PC-9 (cell line): Measurements from ENCODE around the gene SPTBN5. TPM values are rescaled to one million over a fixed set of nuclear protein-coding genes. Genes with fewer than 3 reads are reported as not detected.

Experiments used
- BruUV-seq: library from RNA; stranded (reverse); fragments of 400-500 nt; replicated peaks from 2 replicates; lab custom pipeline; 2021; lab: Mats Ljungman, UMichigan
- CTCF ChIA-PET: fragments of 300-600 bp; sonication (Branson Sonifier 250); formaldehyde crosslinking; loops from one replicate; lab custom pipeline; 2022; ENCODE audit warnings: antibody characterized with exemption; lab: Charles Lee
- POLR2A ChIA-PET: fragments of 300-600 bp; sonication (Branson Sonifier 250); formaldehyde crosslinking; loops from one replicate; lab custom pipeline; 2022; ENCODE audit warnings: antibody characterized with exemption; ENCODE audit not compliant: unreplicated experiment; lab: Charles Lee
- DNase-seq, 2 experiments: peaks; one replicate each; pipeline versions ENCODE4 v3.0.0 to v3.0.0-alpha.2; 2015 to 2022; ENCODE audit warnings: mixed read lengths in 1 of 2
- H2AFZ ChIP-seq: fragments of 200-600 bp; sonication (generic); 2 replicates; pipeline ENCODE4 v1.8.1; 2017; ENCODE audit warnings: antibody characterized with exemption
- H3F3A ChIP-seq: fragments of 200-600 bp; sonication (generic); 2 replicates; pipeline ENCODE4 v1.8.1; 2017; ENCODE audit warnings: antibody characterized with exemption, mild to moderate bottlenecking, low read depth; ENCODE audit not compliant: insufficient read depth
- H3K27ac ChIP-seq: fragments of 200-600 bp; sonication (generic); 2 replicates; pipeline ENCODE4 v1.6.1; 2016; ENCODE audit warnings: mixed run types
- H3K27me3 ChIP-seq: fragments of 200-600 bp; sonication (generic); 2 replicates; pipeline ENCODE4 v1.6.1; 2016; ENCODE audit warnings: low read depth, mixed run types; ENCODE audit not compliant: insufficient read depth
- H3K36me3 ChIP-seq: fragments of 200-600 bp; sonication (generic); 2 replicates; pipeline ENCODE4 v1.6.1; 2016; ENCODE audit warnings: low read depth, mixed run types
- H3K4me1 ChIP-seq: fragments of 200-600 bp; sonication (generic); replicated peaks from 2 replicates; pipeline ENCODE4 v1.6.1; 2016; ENCODE audit warnings: mixed run types; ENCODE audit not compliant: insufficient read depth
- H3K4me2 ChIP-seq: fragments of 200-600 bp; sonication (generic); 2 replicates; pipeline ENCODE4 v1.6.1; 2017; ENCODE audit warnings: mixed run types
- H3K4me3 ChIP-seq: fragments of 200-600 bp; sonication (generic); 2 replicates; pipeline ENCODE4 v1.6.1; 2016; ENCODE audit warnings: mixed run types
- H3K79me2 ChIP-seq: fragments of 200-600 bp; sonication (generic); 2 replicates; pipeline ENCODE4 v1.6.1; 2017; ENCODE audit warnings: low read depth, mixed run types
- H3K9me2 ChIP-seq: fragments of 200-600 bp; sonication (generic); 2 replicates; pipeline ENCODE4 v1.8.1; 2017; ENCODE audit warnings: mild to moderate bottlenecking; ENCODE audit not compliant: insufficient read depth
- H3K9me3 ChIP-seq: fragments of 200-600 bp; sonication (generic); 2 replicates; pipeline ENCODE4 v1.8.1; 2016; ENCODE audit warnings: low read depth; ENCODE audit not compliant: insufficient read depth
- H4K20me1 ChIP-seq: fragments of 200-600 bp; sonication (generic); 2 replicates; pipeline ENCODE4 v1.8.1; 2017; ENCODE audit not compliant: insufficient read depth
- CTCF ChIP-seq: fragments of 200-600 bp; sonication (generic); conservative IDR thresholded peaks from 2 replicates; pipeline ENCODE4 v1.6.1; 2017; ENCODE audit warnings: mixed run types, antibody characterized with exemption, mild to moderate bottlenecking, moderate library complexity
- EZH2 ChIP-seq: fragments of 200-600 bp; sonication (generic); IDR thresholded peaks from 2 replicates; pipeline ENCODE4 v1.8.0; 2017; ENCODE audit warnings: antibody characterized with exemption, low read depth
- intact Hi-C: fragments of 100-400 bp; cut with micrococcal nuclease; formaldehyde crosslinking; loops from one replicate; pipeline ENCODE4 v1.10.0; 2022; ENCODE audit not compliant: unreplicated experiment
- total RNA-seq: library from RNA; stranded (reverse); gene quantifications from 2 replicates; pipeline ENCODE4 v1.2.3, GENCODE V29; 2021

The SPTBN5 gene
- total RNA-seq, 1 experiment from 2014 or later = 2.6 TPM

GRCh38 chr15:41862515-41863116, 31.2 kb downstream of the SPTBN5 start:
- H3F3A ChIP-seq = no peaks in the 10 kb centered on the region
- peak in 1 of 2 experiments; percentile 27 for DNase-seq
- H3K36me3 ChIP-seq = no peaks in the 10 kb centered on the region
- no peak for TF ChIP-seq CTCF
- no peak for TF ChIP-seq EZH2
- H3K4me2 ChIP-seq = no peak overlapping the region
- no peaks in the 10 kb centered on the region for H3K27me3 ChIP-seq
- H3K9me3 ChIP-seq = no peaks in the 10 kb centered on the region
- H3K4me3 ChIP-seq = no peak overlapping the region
- no peaks in the 10 kb centered on the region for H3K79me2 ChIP-seq
- no peak overlapping the region for H2AFZ ChIP-seq
- POLR2A ChIA-PET = no interaction called here
- intact Hi-C loops = no loop called here
- H3K4me1 ChIP-seq = no peaks in the 10 kb centered on the region
- no peaks in the 10 kb centered on the region for H3K9me2 ChIP-seq
- CTCF ChIA-PET = interaction anchor here (0.5 kb wide), 1 partner anchor 1235 kb away, joined by 6 read pairs; no protein-coding TSS in a partner anchor
- H3K27ac ChIP-seq = no peak overlapping the region
- BruUV-seq = no TSS peak
- H4K20me1 ChIP-seq = no peaks in the 10 kb centered on the region

GRCh38 chr15:41861736-41862356, 32.0 kb downstream of the SPTBN5 start:
- Histone ChIP-seq H3K9me2 (no peaks in the 10 kb centered on the region), H3K4me3 (no peak overlapping the region), H3K27ac (no peak overlapping the region), H4K20me1 (no peaks in the 10 kb centered on the region), H3K4me2 (no peak overlapping the region), H3K9me3 (no peaks in the 10 kb centered on the region), H3F3A (no peaks in the 10 kb centered on the region), H2AFZ (no peak overlapping the region), H3K27me3 (no peaks in the 10 kb centered on the region), H3K79me2 (no peaks in the 10 kb centered on the region), H3K4me1 (no peaks in the 10 kb centered on the region), H3K36me3 (no peaks in the 10 kb centered on the region)
- DNase-seq = no peak
- POLR2A ChIA-PET = no interaction called here
- TF ChIP-seq EZH2 (no peak), CTCF (no peak)
- intact Hi-C loops = no loop called here
- BruUV-seq = no TSS peak
- CTCF ChIA-PET = no interaction called here

- H3K9me3 ChIP-seq = no peaks in the 10 kb centered on the region
- H3K9me2 ChIP-seq = no peaks in the 10 kb centered on the region
- H4K20me1 ChIP-seq = no peaks in the 10 kb centered on the region
- ChIA-PET CTCF (no interaction called here), POLR2A (no interaction called here)
- no peak overlapping the region for H3K4me3 ChIP-seq
- no peak overlapping the region for H2AFZ ChIP-seq
- no peaks in the 10 kb centered on the region for H3K27me3 ChIP-seq
- intact Hi-C loops = no loop called here
- BruUV-seq = no TSS peak
- no peaks in the 10 kb centered on the region for H3K36me3 ChIP-seq
- no peak for DNase-seq
- H3K27ac ChIP-seq = no peak overlapping the region
- no peaks in the 10 kb centered on the region for H3K79me2 ChIP-seq
- TF ChIP-seq CTCF = no peak
- TF ChIP-seq EZH2 = no peak
- H3K4me2 ChIP-seq = no peak overlapping the region
- no peaks in the 10 kb centered on the region for H3K4me1 ChIP-seq
- no peaks in the 10 kb centered on the region for H3F3A ChIP-seq
These were observed 33.6 kb downstream of the SPTBN5 start for GRCh38 chr15:41860049-41860828.
